ENCODE data around the gene PTPRM.

The PTPRM gene

DNA sequence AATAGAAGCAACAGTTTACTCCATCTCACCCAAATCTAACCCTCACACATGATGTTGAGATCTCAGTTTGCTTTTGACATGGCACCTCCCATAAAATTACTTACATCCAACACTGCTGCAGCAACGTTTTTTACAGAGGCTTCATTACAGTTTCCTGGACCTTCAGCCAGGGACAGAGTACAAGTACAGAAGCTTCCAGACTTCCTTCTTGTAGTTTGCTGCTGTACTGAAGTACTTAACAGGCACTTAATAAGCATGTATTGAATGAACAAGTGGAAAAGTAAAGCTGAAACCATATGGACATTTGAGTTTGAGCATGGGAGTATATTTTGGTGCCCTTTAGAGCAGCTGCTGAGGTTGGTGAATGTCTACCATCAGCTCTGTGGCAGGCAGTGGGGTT, 514.2 kb downstream of the PTPRM start:
- Histone ChIP-seq H3K27me3 (no peaks in the 10 kb centered on the region), H3K36me3 (no peaks in the 10 kb centered on the region), H3K27ac (no peak overlapping the region), H3K4me3 (ENCODE audit: low read depth in 1 of 2, low read length in 1 of 2) (no peak overlapping the region), H3K4me1 (ENCODE audit: control insufficient read depth in 1 of 2, insufficient read depth in 1 of 2, low read depth in 1 of 2, low read length in 1 of 2) (no peaks in the 10 kb centered on the region), H3K9me3 (no peaks in the 10 kb centered on the region)
- TF ChIP-seq, protein P1, sequence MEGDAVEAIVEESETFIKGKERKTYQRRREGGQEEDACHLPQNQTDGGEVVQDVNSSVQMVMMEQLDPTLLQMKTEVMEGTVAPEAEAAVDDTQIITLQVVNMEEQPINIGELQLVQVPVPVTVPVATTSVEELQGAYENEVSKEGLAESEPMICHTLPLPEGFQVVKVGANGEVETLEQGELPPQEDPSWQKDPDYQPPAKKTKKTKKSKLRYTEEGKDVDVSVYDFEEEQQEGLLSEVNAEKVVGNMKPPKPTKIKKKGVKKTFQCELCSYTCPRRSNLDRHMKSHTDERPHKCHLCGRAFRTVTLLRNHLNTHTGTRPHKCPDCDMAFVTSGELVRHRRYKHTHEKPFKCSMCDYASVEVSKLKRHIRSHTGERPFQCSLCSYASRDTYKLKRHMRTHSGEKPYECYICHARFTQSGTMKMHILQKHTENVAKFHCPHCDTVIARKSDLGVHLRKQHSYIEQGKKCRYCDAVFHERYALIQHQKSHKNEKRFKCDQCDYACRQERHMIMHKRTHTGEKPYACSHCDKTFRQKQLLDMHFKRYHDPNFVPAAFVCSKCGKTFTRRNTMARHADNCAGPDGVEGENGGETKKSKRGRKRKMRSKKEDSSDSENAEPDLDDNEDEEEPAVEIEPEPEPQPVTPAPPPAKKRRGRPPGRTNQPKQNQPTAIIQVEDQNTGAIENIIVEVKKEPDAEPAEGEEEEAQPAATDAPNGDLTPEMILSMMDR (IDR thresholded peaks at IDR 0.05) = no peak

DNA sequence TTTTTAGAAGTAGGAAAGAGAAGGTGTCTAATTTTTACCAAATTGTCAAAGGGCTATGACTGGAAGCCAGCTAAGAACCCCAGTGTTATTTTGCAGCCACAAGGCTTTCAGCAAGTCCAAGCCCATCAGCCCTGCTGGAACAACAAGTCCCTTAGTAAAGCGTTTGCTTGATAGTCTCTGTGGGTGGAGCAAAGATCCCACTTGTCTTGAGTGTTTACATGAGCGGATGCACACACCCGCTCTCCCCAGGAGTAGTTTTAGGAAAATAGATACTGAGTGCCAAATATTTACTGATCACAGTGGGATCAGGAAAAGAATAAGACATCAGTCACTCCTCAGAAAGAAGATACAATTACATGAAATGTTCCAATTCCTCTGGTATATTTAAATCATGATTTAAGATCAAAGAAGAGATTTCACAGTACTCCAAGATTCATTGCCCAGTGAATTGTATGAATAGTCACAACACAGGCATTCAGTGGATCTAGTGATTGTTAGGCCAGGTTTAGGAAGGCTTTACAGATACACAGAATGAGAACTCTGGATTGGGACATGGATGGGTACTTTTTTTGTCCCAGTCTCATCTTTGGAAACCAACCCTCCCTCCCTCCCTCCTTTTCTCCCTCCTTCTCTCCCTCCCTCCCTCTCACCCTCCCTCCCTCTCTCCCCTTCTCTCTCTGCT, 514.9 kb downstream of the PTPRM start:
- Histone ChIP-seq H3K9me3 (no peaks in the 10 kb centered on the region), H3K27me3 (no peaks in the 10 kb centered on the region), H3K4me1 (ENCODE audit: control insufficient read depth in 1 of 2, insufficient read depth in 1 of 2, low read depth in 1 of 2, low read length in 1 of 2) (no peaks in the 10 kb centered on the region), H3K27ac (no peak overlapping the region), H3K4me3 (ENCODE audit: low read depth in 1 of 2, low read length in 1 of 2) (no peak overlapping the region), H3K36me3 (no peaks in the 10 kb centered on the region)
- TF ChIP-seq, protein P1 (IDR thresholded peaks at IDR 0.05) = no peak

DNA sequence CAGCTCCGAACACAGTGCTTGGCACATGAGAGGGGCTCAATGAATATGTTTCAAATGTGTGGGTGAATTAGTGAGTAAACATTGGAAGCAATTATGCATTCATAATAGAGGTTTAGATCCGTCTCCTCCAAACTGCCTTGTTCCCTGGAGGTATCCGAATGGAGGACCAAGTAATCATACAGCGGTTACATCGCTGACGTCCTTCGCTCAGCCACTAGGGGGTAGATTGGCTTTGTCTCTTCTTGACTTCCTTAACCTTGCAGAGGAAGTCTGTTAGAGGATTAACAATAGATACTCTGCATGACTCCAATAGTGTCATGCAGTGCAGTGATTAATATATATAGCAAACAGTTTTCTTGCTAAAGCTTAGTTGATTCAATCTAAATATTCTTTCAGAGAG, 517.0 kb downstream of the PTPRM start:
- no peak overlapping the region for H3K27ac ChIP-seq
- no peak overlapping the region for H3K4me3 ChIP-seq (ENCODE audit: low read depth in 1 of 2, low read length in 1 of 2)
- no peaks in the 10 kb centered on the region for H3K27me3 ChIP-seq
- H3K36me3 ChIP-seq = no peaks in the 10 kb centered on the region
- H3K9me3 ChIP-seq = no peaks in the 10 kb centered on the region
- TF ChIP-seq, protein P1 (IDR thresholded peaks at IDR 0.05) = no peak
- H3K4me1 ChIP-seq (ENCODE audit: control insufficient read depth in 1 of 2, insufficient read depth in 1 of 2, low read depth in 1 of 2, low read length in 1 of 2) = no peaks in the 10 kb centered on the region

DNA sequence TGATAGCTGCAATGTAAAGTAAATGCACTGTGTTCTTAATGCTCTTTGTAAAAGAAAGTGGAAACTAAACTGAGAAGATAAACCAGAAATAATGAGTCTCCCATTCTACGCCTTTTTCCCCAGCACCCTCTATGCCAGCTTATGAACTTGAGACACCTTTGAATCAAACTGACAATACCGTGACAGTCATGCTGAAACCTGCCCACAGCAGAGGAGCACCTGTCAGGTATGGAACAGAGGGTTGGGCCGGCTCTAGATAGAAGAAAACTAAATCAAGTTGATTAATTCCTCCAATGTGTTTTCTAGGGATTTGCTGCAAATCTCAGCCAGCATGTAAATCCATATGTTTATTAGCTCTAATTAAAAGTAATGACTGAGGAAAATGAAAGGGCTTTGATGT, 521.5 kb downstream of the PTPRM start:
- no peak overlapping the region for H3K4me3 ChIP-seq (ENCODE audit: low read depth in 1 of 2, low read length in 1 of 2)
- no peak overlapping the region for H3K27ac ChIP-seq
- H3K4me1 ChIP-seq (ENCODE audit: control insufficient read depth in 1 of 2, insufficient read depth in 1 of 2, low read depth in 1 of 2, low read length in 1 of 2) = no peaks in the 10 kb centered on the region
- TF ChIP-seq, protein P1 (IDR thresholded peaks at IDR 0.05) = no peak
- H3K36me3 ChIP-seq = no peaks in the 10 kb centered on the region
- H3K27me3 ChIP-seq = no peaks in the 10 kb centered on the region
- H3K9me3 ChIP-seq = no peaks in the 10 kb centered on the region

DNA sequence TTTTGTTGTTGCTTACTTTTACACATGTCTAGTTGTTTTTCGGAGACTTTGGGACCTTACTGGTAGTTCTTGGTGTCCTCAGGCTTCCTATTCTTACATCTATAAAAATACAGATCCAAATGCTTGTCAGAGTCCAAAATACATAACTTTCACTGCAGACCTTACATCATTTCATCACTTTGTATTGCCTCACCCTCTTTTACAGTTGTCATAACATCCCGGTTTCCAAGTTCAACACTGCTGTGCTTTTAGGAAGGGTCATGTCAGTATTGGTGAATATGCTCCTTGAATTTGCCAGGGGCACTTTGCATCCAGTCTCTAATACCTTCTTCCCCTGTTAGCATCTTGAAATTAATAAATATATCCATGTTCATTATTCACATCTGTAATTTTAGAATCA, 523.9 kb downstream of the PTPRM start:
- Histone ChIP-seq H3K36me3 (no peaks in the 10 kb centered on the region), H3K4me1 (ENCODE audit: control insufficient read depth in 1 of 2, insufficient read depth in 1 of 2, low read depth in 1 of 2, low read length in 1 of 2) (no peaks in the 10 kb centered on the region), H3K9me3 (no peaks in the 10 kb centered on the region), H3K27me3 (no peaks in the 10 kb centered on the region), H3K27ac (no peak overlapping the region), H3K4me3 (ENCODE audit: low read depth in 1 of 2, low read length in 1 of 2) (no peak overlapping the region)
- TF ChIP-seq, protein P1 (IDR thresholded peaks at IDR 0.05) = no peak

Data from neutrophil (primary cell).